ENCODE results near the gene PAGE1.
"Not testable (repeated sequence)": the region's sequence is repeated elsewhere in the genome, so short reads cannot be mapped to it uniquely, and the experiment has no call there.

The PAGE1 gene, protein sequence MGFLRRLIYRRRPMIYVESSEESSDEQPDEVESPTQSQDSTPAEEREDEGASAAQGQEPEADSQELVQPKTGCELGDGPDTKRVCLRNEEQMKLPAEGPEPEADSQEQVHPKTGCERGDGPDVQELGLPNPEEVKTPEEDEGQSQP

DNA sequence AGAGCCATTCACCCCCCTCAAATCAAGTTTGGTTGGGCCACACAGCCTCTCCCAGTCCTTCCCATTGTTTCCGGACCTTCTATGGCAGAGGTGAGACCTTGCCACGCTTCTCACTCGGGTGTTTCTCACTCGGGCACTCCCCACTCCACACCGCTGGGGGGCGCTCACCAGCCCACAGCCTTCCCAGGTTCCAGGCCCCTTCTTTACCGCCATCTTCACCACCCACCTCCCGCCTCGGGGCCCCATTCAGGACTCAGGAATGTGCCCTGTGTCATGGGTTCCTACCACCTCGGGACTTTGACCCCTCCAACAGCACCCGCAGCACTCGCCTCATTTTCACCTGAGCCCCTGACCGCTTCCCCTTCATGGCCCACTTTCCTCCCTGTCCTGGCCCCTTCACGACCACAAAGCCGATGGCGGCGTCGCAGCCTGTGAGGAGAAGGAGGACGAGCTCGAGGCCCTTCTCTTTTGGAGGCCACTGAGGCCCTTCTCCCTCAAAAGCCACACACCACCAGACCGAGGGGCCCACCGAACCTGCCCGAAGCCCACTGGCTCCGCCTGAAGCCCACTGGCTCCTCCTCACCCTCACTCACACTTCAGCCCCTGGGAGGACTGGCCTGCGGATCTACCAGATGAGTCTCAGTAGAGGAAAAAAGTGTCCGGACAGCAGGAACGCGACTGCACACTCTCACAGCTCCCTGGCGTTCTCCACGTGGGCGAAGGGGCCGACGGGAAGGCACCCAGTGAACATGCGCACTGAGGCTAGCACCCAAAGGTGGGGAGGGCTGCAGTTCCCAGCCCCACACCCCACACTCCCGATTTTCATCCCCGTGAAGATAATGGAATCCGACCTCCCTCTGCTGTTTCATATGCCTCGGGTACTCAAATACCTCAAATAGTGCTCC lies at the start of gene PAGE1:
Gene PAGE1, minus strand, starts transcription at position 709 of the 905 bp plus-strand sequence. CDS start 1,214 bp downstream, outside the sequence.
- no peak for DNase-seq (ENCODE audit: low read depth)

DNA sequence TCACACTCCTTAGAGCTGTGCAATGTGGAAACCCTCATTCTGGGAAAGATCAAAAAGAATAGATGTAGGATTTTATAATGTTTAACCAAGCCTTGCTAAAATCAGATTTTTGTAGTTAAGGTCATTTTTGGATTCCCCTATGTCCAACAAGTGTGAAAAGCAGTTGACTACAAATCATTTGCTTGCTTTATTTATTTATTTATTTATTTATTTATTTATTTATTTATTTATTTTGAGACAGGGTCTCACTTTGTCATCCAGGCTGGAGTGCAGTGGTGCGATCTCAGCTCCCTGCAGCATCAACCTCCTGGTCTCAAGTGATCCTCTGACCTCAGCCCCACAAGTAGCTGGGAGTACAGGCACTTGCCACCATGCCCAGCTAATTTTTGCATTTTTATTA lies 45.7 kb upstream of the PAGE1 start:
- DNase-seq (ENCODE audit: low read depth), result not testable (repeated sequence)

DNA sequence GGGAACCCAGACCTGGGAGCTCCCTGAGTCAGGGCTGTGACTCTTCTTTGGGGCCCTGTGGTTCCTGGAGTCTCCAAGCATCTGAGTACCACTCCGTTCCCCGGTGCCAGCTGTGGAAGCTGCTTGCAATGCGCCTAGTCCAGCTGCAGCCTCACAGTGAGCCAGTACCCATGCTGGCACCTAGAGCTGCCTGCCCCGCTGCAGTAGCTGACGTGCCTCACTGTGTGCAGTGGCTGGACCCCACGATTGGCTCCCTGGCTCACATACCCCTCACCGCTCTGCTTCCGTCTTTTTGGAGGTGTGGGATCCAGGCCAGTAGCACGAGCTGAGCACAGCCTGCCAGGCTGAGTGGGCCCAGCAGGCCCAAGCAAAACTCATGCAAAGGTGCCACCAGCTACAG lies 32.1 kb upstream of the PAGE1 start:
- DNase-seq (ENCODE audit: low read depth), result no peak

DNA sequence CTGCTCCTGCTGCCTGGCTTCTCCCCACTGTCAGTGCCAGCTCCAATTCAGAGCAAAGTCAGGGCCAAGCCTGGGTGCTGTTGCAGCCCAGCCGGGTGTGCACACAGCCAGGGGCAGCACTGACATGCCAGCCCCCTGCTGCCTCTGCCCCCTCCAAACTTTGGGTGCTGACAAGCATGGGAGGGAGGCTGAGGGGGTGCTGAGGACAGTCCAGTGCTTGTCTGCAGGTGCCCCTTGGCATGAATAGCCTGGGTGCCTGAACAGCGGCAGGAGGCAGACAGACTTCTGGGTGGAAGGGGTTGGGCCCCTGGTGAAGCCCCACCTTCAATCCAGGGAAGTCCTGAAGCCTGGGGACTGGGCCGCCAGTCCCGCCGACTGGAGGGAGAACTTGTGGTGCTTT lies 31.2 kb upstream of the PAGE1 start:
- no peak for DNase-seq (ENCODE audit: low read depth)

DNA sequence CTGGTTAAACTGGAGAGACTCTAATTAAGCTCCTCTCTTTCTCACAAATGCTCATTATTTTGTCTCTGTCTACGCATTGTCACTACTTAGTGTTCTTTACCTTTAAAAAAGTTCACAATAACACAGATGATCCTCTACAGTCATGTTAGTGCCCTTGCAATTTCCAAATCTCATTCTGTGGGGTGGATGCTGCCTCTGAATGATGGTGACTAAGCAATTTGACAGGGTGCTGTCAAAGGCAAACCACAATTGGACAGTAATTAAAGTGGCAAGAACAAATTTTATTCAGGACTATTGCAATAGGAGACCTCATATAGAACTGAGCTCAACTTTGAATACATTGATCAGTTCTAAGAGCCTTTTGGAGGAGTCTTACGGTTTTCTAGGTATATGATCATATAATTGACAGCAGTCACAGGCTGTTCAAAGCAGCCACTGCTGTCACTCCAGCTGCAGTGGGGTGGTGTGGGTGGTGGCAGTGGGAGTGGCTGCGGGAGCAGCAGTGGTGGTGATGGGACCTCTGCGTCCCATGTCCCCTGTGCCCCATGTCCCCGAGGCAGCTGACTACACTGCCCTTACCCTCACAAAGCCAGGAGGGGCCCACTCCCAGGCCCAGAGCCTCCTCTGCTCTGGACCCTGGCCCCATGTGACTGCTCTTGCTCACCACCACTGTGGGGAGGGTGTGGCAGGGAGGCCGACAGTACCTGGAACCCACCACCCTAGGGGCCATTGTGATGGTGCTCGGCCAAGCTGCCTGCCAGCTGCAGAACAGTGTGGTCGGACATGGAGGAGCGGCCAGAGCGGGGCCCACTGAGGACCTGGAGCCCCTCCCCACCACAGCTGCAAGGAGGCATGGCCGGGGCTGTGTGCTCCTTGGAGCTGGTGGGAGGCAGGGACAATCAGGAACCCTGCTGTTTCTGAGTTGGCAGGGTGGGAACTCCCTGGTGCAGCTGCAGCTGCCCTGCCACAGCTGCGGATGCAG lies 30.4 kb upstream of the PAGE1 start:
- DNase-seq (ENCODE audit: low read depth), result no peak

DNA sequence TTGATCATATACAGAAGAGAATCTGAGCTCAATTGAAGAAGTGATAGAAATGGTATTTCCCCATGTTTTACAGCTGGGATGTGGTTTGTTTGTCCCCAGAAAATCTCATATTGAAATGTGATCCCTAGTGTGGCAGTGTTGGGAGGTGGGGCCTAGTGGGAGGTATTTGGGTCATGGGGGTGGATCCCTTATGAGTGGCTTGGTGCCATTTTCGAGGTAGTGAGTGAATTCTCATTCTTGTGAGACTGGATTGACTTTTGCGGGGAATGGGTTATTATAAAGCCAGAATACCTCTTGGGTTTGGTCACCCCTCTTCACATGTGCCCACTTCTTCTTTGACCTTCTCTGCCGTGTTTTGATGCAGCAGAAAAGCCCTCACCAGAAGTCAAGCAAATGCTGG lies 29.6 kb upstream of the PAGE1 start:
- no peak for DNase-seq (ENCODE audit: low read depth)

DNA sequence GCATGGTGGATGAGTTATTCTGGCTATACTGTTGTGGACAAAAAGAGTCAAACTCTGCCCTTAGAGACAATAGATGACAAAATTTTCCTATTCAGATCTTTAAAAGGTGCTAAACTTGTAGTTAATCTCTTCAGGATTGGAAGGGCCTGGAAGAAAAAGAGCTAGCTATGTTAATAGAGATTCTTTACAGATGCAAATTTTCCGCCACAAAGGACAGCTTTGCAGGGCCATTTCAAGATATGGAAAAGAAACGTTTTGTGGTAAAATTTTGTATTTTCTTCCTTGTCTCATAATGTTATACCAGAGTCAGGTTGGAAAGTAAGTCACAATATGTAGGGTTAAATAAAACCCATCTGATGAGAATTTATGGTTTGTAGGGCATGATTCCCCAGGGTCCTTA lies 24.3 kb upstream of the PAGE1 start:
- DNase-seq (ENCODE audit: low read depth), result not testable (repeated sequence)

DNA sequence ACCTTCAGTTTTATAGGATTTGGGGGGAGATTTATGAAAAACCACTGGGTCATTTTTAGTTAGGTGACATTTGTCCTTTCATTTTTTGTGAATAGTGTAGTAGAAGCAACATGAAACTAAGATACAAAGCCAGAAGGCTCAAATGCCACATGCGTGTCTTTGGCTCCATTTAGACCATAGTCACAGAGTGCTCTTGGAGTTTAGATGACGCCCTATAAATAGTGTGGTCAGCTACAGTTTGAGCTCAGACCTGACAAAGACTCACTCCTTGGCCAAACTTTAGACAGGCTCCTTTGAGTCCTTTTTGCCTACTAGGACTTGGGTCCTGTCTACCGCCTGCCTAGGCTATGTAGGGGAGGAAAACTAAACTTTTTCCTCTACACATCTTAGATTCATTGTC lies 16.8 kb upstream of the PAGE1 start:
- DNase-seq (ENCODE audit: low read depth), result no peak

DNA sequence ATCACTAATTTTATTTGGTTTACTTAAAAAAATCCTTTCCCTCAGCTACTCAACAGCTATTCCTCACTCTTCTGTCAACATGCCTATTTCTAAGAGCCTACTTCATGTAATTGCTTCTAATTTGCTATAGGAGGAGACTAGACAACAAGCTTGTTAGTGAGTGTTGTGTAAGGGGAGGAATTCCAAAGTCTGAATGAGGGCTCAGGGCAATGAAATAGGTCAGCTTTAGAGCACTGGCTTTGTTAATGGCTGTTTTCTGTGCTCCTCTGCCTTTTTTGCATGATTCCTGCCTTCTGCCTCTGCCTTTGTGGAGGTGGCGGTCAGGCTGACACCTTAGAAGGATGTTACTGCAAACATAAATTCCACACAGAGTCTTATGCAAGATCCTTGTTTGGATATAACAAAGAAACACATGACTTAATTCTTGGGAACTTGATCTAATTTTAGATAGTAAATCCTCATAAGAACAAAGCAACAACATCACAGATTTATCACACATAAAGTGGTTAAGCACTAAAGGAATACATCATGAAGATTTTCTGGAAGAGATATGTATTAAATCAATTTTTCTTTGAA lies 15.0 kb upstream of the PAGE1 start:
- no peak for DNase-seq (ENCODE audit: low read depth)

DNA sequence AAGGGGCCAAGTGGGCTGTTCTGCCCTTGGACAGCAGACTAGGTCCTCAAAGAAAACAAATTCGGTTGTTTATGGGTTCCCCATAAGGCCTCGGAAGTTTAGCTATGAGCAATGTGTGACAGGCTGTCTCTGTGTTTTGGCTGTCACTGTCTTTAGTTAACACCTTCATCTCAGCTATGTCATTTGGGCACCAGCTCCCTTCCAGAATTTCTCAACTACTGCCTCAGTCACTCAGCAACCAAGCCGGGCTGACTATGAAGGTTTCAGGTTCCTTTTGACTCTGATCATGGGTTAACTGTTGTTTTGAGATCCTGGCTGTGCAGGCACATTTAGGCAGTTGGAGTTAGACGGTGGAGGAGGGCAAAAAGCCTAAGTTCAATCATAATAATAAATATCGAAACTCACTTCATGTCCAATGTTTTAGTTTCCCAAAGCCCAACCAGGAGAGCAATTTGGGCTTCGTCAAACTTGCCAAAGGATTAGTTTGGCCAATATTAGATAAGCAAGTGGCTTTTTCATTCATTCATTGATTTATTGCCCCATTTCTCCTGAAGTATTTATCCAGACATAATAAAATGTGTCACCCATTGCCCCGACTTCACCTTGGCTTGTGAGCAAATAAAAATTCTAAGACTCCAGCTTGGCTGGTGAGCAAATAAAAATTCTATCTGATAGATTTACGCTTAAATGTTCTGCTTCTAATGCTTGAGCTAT lies 9.1 kb upstream of the PAGE1 start:
- DNase-seq (ENCODE audit: low read depth), result no peak

DNA sequence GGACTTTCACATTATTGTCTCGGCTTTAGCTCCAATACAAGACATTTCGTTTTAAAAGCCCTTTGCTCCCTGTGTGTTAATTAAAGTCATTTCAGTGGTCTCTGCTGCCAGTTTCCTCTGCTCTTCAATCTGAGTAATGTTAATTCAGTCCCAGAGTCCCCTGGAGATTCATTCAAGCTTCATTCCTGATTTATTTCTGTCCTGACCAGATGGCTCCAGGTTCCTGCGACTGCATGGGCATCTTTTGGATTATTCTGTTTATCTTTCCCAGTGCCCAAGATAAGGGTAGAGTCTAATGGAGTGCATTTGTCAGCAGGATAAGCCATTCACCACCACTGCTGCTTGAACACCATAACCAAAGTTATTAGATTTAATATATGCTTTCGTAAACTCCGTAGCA lies 6.1 kb upstream of the PAGE1 start:
- DNase-seq (ENCODE audit: low read depth), result no peak

DNA sequence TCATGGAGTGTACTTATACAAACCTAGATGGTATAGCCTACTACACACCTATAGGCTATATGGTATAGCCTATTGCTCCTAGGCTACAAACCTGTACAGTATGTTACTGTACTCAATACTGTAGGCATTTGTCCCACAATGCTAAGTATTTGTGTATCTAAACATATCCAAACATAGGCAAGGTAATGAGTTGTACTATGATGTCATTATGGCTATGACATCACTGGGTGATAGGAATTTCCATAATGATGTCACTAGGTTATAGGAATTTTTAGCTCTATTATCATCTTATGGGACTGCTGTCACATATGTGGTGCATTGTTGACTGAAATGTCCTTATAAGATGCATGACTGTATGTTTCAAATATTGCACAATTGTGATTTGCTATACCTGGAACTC lies 5.5 kb upstream of the PAGE1 start:
- DNase-seq (ENCODE audit: low read depth), result no peak

DNA sequence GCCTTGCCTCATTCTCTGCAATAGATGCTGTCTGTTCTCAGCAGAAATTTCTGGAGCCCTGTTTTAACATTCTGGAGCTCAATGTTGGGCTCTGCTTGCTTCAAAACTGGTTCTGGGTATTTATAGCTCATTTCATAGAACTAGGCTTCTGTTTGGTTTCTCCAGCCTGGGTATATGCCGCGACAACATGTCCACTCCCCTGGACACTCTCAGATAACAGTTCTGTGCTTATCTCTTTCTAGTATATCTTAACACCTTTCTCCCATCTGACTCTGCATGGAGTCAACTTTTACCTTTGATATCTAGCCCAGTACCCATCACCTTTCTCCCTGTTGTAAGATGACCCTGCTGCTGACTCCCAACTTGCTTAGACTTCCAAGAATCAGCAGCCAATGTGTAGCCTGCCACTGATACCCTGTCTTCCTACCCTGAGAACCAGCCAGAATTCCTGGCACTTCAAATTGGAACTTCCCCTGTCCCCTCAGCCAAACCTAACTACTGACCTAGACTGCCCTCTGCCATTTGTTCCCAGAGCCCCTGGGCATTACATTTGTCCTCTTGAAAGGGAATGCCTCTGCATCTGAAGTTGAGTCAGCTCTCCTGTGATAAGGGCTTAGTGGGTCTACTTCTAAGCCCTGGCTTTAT lies 20.6 kb downstream of the PAGE1 start:
- no peak for DNase-seq (ENCODE audit: low read depth)

DNA sequence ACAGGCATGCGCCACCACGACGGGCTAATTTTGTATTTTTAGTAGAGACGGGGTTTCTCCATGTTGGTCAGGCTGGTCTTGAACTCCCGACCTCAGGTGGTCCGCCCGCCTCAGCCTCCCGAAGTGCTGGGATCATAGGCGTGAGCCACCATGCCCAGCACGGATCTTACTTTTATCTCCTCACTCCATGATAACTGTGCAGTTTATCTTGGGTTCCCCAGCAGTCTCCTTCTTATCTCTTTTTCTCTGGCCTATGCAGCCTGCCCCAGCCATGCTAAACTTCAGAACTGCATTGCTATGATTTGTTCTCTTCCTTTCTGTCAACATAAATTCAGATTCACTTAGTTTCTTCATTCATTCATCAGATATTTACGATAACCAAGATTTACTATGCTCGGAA lies 22.4 kb downstream of the PAGE1 start:
- no peak for DNase-seq (ENCODE audit: low read depth)

DNA sequence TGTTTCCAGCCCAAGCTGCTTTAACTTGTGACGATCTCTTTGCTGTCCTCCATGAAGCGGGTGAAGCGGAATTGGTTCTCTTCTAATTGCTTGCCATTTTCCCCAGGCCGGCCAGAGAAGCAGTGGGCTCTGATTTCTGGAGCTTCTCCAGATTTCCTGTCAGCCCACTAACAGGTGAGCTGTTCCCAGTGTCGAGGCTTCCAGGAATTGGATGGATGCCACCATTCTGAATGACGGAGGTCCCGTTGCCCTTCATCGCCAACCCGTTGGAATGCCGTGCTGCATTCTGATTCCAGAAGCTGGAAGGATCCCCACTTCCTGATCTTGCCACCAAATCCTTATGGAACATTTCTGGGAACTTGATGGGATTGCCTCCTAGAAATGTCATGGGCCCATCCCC lies 31.0 kb downstream of the PAGE1 start:
- DNase-seq (ENCODE audit: low read depth), result no peak

DNA sequence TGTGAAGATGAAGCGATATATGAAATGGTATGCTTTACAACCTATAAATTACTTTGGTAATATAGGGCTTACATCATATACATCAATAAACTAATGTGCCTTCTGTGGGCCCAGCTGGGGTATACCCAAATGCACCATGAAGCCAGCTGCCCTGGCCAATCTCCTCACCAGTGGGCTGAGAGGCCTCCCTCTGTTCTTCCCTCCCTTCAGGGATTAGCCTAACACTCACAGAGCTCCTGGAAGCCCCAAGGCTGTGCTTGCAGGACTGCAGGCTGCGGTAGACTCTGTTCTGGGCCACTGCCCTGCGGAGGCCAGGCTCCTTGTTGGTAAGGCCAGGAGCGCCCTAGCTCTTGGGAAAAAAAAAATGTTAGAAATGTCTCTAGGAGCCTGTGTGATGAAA lies 33.9 kb downstream of the PAGE1 start:
- DNase-seq (ENCODE audit: low read depth), result no peak

DNA sequence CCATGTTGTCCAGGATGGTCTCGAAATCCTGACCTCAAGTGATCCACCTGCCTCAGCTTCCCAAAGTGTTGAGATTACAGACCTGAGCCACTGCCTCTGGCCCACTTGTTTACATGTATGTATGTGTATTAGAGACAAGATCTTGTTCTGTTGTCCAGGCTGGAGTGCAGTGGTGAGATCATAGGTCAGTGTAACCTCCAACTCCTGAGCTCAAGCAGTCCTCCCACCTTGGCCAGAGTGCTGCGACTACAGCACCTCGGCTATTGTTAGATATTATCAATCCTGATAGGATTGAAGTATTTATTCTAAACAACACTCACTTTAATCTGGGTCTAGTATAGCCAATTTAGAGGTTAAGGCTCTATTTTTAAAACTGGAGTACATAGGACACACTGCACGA lies 36.0 kb downstream of the PAGE1 start:
- DNase-seq (ENCODE audit: low read depth), result no peak

DNA sequence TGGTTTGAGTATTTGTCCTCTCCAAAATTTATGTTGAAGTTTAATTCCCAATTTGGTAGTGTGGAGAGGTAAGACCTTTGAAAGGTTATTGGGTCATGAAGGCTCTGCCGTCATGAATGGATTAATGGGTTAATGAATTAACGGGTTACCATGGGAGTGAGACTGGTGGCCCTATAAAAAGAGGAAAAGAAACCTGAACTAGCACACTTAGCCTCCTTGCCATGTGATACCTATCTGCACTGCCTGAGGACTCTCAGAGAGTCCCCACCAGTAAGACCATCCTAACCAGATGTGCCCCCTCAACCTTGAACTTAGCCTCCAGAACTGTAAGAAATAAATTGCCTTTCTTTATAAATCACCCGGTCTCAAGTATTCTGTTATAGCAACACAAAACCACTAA lies 39.3 kb downstream of the PAGE1 start:
- DNase-seq (ENCODE audit: low read depth), result no peak

DNA sequence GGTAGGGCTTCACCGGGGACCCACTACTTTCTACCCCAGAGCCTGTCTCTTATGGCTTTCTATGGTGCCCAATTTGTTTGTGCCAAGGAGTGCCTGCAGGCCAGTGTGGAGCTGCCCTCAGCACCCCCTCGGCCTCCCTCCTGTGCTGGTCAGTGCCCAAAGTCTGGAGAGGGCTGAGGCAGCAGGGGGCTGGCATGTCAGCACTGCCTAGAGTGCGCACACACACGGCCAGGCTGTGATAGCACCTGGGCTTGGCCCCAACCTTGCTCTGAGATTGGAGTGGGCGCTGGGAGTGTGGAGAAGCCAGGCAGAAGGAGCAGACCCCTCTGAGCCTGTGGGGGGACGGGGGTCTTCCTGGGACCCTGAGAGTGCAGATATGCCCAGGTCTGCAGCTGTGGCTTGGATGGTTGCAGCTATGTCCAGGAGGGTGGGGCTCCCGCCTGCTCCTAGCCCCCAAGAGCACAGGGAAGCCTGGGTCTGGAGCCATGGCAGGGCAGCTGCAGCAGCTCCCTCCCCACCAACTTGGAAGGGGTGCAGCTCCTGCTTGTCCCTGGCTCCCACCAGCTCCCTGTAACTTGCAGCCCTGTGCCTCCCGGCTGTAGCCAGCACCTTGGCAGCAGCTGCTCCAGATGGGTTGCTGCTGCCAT lies 50.7 kb downstream of the PAGE1 start:
- no peak for DNase-seq (ENCODE audit: low read depth)
